Mammary epithelial cell (primary cell): ENCODE measurements around the gene GLP2R.

Source experiments
- CTCF ChIP-seq, 2 donors: IDR thresholded peaks in 1 of 2; conservative IDR thresholded peaks in 1 of 2; 2 replicates each; pipeline ENCODE4 v1.5.1; 2011 to 2012; ENCODE audit warnings: inconsistent platforms in 2 of 2, low read length in 2 of 2, mild to moderate bottlenecking in 2 of 2, control low read depth in 1 of 2, low read depth in 1 of 2; ENCODE audit not compliant: insufficient read depth in 1 of 2; ENCODE audit errors: extremely low read depth in 1 of 2
- EZH2 ChIP-seq: IDR thresholded peaks from 2 replicates; pipeline ENCODE4 v1.6.1; 2012; ENCODE audit warnings: low read length, inconsistent platforms, borderline replicate concordance

GRCh38 chr17:9928601-9929333, 103.0 kb downstream of the GLP2R start:
- TF ChIP-seq CTCF (conservative IDR thresholded peaks at IDR 0.05 in 1 of 2, IDR thresholded peaks at IDR 0.05 in 1 of 2; ENCODE audit: extremely low read depth in 1 of 2, insufficient read depth in 1 of 2, low read depth in 1 of 2, low read length in 2 of 2) (peak in 1 of 2 donors; percentile 19), EZH2 (no peak)
